ENCODE data around the gene HOPX. TPM values are rescaled to one million over a fixed set of nuclear protein-coding genes. Genes with fewer than 3 reads are reported as not detected.
A peak's percentile ranks its signal among the peaks of the same experiment; 100 is the strongest.
"Not testable (repeated sequence)": the region's sequence is repeated elsewhere in the genome, so short reads cannot be mapped to it uniquely, and the experiment has no call there.

HOPX gene
- total RNA-seq, 1 donor from 2014 or later = 1.2 TPM

DNA sequence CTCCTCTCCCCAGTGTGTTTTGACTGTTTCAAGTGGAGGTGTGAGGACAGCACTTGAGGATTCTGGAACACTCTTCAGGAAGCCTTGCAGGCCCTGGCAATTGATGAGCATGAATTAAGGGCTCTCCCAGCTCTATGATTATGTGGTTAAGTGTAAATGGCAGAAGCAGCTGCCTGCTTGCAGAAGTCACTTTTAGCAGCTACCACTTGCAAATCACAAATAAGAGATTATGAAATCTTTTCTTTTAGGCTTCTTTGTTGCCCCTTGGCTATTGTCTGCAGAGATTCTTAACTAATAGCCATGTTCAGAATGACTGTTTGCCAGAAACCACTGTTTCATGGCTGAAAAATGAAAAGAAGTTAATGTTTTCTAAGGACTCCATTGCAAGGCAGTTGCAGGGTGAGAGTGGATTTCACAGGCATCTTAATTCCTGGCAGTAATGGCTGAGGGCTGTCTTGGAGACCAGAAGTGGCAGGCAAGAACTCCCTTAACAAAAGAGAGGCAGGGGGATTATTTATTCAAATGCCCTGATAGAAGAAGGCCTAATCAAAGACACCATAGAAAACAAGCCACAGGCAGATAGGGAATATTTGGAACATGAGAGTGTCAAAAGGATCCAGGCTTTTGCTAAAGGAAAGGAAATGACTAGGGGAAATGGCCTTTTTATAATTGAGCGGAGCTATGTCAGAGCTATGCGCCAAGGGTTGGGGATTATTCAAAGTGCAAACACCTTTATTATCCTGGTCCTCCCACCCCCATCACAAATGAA lies 8.3 kb upstream of the HOPX start:
- peak; percentile 41 to 50 for DNase-seq (ENCODE audit: low read depth in 2 of 2)

- DNase-seq (ENCODE audit: low read depth in 2 of 2) = no peak
These were observed 7.1 kb upstream of the HOPX start for GRCh38 chr4:56688094-56688647.

DNA sequence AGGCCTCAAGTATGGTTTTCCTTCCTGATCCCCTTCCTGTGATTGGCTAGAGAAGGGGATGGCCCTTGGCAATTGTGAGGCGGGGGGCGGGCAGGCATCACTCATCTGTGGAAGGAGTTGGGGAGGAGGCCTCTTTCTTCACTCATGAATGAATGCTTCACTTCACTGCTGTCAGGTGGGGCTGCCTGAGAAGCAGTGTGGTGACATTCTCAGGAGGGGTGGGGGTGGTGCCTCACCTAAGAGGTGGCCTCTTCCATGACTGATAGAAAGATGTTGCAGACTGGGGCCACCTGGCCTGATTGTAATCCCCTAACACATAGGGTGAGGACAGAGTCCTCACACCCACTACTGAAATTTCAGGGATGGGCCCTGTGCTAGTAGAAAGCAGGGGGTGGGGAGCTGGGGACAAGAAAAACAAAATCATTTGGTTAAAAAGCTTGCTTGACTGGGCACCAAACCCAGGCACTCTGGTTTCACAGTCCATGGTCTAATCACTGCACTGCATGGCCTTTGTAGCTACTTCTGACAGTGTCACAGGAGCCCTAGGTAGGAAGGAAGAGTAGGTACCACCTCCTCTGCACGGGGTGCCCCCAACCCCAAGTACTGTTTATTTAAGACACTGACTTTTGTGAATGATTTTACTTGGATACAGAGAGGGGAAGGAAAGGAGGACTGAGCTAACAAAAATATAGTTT lies 5.6 kb upstream of the HOPX start:
- DNase-seq (ENCODE audit: low read depth in 2 of 2) = no peak

DNA sequence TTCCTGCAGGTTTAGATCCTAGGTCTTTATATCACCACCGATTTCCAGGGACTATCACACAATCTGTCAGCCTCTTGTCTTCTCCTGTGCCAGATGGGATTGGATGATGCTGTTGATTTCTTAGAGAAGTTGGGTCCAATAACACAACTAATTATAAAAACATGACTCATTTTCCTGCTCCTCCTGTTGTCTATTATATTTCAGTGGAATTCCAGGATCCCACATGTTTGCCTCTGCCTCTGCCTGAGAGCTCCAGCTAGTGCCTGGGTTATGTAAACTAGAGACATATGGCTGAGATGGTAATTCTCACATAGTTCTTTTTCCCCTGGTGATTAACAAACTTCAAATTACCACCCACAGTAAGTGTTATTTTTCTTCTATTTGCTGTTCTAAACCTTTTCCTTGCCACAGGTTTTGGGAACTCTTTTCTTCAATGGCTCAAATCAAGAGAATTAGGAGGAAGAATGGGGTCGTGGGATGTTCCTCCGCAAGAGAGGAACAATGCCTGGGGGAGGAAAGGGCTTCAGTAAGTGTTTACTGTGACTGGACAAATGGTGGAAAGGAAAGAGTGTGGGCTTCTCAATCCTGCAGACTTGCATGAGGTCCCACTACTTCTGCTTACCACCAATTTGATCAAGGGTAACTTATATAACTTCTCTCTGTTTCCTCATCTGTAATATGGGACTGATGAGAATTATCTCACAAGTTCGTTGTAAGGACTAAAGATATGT lies 3.4 kb upstream of the HOPX start:
- peak; percentile 8 to 71 for DNase-seq (ENCODE audit: low read depth in 2 of 2)

DNA sequence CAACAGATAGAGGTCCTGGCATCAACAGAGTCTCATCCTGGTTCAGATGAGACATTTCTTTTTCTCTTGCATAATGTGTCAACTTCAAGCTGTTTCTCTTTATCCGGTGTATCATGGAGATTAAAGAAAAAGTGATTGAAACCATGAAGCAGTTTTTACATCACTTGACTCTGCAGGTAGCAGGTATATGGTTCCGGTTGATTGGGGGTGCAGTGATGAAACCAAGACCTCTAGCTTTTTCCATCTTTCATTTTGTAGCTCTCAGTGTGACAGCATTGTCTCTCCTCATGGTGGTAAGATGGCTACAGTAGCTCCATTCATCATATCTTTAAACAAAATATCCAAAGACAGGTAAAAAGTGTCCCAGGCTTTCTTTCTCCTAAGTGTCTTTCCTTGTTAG lies 2.4 kb upstream of the HOPX start:
- DNase-seq (ENCODE audit: low read depth in 2 of 2) = no peak

DNA sequence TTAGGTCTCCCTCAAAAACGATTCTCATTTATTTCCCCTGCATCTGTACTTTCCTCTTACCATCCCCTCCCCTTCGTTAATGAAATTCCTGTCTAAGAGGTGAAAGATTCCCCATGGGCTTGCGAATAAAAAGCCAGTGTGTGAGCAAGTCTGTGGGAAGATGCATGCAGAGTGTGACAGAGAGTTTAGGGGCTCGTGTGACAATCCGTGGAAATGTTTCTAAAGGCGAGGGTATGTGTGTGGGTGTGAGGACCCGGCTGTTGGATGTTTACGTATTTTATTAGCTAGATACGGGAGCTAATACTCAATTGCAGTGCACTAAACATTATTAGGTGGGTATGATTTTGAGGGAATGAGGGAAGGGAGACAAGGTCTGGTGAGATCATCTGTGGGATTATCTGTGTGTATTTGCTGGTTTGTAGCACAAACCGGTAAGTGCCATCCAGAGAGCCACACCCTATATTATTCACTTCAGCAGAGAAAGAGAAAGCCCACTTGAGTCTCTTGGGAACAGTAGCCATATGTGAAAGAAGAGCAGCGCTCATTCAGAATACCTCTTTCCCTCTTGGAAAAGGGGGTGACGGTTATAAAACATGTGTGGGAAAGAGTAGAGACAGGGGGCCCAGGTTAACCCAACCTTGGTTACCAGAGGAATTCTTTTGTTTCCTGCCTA lies 893 bp upstream of the HOPX start:
- no peak for DNase-seq (ENCODE audit: low read depth in 2 of 2)

DNA sequence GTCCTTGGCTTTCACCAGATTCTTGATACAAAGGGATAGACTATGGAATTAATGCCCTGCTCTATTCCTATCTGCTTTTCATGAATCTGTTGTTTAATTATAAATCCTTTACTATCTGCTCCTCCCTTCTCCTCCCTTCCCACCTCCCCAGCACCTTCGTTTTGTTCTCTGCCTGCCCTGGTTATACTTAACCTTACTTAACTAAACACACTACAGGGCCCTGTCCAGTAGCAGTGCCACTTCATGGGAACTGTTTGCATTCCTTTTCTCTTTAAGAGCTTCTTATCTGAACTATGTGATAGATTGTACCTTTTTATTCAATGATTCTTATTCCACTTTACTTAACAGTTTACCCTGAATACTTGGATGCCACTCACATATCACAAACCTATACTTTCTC lies 830 bp downstream of the HOPX start:
- DNase-seq (ENCODE audit: low read depth in 2 of 2) = no peak

DNA sequence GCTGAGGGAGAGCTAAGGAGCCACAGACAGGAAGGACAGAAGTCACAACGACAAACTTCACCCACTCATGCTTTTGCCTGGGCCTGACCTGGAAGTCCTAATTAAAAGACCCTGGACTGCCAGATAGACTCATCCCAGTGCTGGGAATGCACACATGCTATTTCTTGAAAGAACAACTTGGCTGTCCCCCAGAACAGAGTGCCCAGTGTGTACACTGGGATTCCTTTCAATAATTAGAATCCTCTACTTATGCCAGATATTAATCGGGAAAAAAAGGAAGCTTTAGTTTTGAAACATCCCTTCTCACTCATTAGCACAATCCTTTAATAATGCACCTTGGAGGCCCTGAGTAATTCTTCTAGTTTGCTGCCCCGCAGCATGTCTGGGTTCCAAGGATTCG lies 3.4 kb downstream of the HOPX start:
- DNase-seq (ENCODE audit: low read depth in 2 of 2) = no peak

DNA sequence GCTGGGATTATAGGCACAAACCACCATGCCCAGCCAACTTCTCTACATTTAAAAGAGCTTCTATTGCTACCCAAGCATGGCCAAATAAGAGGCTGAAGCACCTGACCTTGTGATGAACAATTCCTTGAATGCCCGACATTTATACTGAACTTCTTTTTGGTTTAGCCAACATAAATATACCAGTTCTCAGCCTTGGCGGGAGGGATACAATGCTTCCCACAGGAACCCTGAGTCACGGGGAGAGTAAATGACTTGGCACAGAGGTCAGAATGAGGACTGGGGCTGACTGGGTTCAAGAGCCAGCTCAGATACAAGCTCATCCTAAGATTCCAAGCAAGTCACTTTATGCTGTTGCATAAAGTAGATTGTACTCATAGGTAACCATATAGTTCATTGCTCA lies 6.1 kb downstream of the HOPX start:
- peak in 1 of 2 donors; percentile 62 for DNase-seq (ENCODE audit: low read depth in 2 of 2)

- DNase-seq (ENCODE audit: low read depth in 2 of 2) = no peak
These were observed 9.2 kb downstream of the HOPX start for GRCh38 chr4:56671860-56672259.

DNA sequence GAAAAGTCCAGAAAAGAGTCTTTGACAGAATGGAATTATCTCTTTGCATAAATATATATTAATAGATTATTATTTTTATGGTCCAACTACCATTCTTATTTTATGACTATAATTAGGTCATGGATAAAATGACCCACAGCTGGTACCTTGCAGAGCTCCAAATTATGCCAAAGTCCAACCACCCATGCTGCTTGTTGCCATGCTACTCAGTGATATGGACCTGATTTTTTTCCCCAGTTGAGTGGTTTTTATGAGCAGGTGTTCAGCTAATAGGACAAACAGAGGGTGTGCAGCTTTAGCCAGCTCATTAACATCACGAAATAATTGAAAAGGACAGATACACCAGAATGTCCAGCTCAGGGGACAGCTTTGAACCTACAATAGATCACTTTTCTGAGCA lies 9.7 kb downstream of the HOPX start:
- DNase-seq (ENCODE audit: low read depth in 2 of 2) = no peak

DNA sequence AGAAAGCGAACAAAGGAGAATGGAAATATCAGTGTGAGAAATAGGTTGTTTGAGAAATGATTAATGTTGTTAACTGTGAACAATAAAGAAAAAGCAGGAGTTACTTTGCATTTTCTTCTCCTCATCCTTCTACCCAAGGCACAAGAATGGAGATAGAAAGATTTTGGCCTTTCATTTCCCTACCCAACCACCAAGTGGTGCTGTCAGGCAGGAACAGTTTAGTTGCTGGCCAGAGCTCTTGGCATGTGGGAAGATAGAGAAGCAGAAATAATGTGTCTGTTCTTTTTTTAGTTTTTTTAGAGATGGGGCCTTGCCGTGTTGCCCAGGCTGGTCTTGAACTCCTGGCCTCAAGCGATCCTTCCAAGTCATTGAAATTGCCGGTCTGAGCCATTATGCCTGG lies 12.8 kb downstream of the HOPX start:
- peak in 1 of 2 donors; percentile 14 for DNase-seq (ENCODE audit: low read depth in 2 of 2)

GRCh38 chr4:56667396-56667795 lies 13.7 kb downstream of the HOPX start:
- DNase-seq (ENCODE audit: low read depth in 2 of 2) = not testable (repeated sequence)

DNA sequence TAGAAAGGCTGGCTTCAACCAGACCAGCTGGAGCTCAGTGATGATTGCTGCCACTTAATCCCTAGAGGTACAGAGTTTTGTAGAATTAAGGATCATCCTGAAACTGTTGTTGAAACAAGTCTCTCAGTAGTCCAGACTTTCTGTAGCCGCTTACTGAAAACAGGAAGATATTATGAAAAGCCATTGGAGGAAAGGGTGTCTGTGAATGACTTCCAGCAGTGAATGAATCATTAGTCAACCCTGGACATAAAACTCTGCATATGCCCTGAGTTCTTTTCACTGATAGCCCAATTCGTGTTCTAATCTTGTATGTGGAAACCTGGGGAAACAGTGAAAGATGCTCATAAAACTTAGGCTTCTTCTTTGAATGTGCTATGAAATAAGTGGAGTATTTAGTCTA lies 14.8 kb downstream of the HOPX start:
- DNase-seq (ENCODE audit: low read depth in 2 of 2) = peak; percentile 17 to 48

GRCh38 chr4:56665781-56666180 lies 15.3 kb downstream of the HOPX start:
- no peak for DNase-seq (ENCODE audit: low read depth in 2 of 2)

GRCh38 chr4:56662782-56663468 lies 18.2 kb downstream of the HOPX start:
- DNase-seq (ENCODE audit: low read depth in 2 of 2) = no peak

DNA sequence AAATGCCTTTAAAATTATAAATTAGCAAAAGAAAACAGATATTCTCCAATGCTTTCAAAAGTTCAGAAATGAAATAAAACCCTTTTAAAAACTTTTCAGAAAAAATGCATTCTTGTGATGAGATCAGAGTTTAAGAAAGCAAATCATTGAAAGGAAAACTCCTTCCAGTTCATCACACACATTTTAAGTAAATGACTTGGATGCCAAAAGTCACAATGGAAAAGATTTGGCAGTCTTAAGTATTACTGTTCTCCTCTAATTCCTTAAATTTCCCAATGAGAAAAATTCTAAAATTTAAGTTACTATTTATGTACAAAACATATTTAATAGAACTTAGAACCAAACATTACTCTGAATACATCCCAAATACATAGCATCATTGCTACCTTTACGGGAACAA lies 21.1 kb downstream of the HOPX start:
- no peak for DNase-seq (ENCODE audit: low read depth in 2 of 2)

DNA sequence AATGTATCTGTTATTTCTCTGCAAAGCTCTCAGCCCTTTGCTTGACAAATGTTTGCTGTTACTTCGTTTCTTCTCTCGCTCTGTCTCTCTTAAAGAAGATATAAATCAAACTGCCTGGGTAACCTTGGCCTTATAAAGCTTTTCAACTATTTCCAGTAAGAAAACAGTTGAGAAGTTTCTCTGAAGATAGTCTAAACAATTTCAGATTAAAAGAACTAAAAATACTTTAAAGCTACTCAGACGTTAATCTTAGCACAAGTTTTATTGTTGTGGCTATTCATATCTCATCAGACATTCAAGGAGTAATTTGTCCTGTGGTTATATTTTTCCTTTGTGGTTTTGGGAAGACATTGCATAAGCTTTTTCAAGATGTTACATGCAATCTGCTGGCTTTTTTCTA lies 22.6 kb downstream of the HOPX start:
- no peak for DNase-seq (ENCODE audit: low read depth in 2 of 2)

GRCh38 chr4:56657818-56658217 lies 23.3 kb downstream of the HOPX start:
- DNase-seq (ENCODE audit: low read depth in 2 of 2) = no peak

GRCh38 chr4:56657128-56657527 lies 24.0 kb downstream of the HOPX start:
- no peak for DNase-seq (ENCODE audit: low read depth in 2 of 2)

- DNase-seq (ENCODE audit: low read depth in 2 of 2) = peak; percentile 17 to 58
These were observed 24.8 kb downstream of the HOPX start for GRCh38 chr4:56656346-56656643.
